ENCODE data around the gene AGAP2.

DNA sequence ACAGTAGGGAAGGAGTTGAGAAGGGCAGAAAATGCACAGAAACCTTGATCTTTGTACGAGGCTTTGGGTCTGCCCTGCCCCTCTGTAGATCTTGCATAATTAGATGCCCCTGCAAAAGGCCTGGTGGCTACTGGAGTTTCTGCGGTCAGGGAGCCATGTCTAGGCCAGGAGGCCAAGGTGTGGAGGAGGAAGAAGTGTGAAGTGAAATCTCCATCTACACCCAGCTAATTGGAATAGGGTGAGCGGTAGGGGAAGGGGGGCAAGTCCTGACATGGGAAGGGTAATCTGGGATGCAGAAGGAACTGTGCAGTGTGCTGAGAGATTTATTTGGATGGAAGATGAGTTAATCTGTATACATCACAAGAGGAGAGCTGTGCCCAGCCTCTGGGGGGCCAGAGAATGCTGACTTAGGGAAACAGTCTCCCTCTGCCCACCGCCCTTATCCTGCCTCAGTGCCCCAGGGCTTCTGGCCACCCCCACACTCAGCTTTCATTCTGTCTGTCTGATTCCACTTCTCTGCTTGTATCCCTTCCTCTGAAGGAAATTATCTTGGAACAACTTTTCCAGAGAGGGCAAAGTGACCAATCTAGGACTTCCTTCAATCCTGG is 23.0 kb upstream of the AGAP2 start:
- TF ChIP-seq, protein P1, sequence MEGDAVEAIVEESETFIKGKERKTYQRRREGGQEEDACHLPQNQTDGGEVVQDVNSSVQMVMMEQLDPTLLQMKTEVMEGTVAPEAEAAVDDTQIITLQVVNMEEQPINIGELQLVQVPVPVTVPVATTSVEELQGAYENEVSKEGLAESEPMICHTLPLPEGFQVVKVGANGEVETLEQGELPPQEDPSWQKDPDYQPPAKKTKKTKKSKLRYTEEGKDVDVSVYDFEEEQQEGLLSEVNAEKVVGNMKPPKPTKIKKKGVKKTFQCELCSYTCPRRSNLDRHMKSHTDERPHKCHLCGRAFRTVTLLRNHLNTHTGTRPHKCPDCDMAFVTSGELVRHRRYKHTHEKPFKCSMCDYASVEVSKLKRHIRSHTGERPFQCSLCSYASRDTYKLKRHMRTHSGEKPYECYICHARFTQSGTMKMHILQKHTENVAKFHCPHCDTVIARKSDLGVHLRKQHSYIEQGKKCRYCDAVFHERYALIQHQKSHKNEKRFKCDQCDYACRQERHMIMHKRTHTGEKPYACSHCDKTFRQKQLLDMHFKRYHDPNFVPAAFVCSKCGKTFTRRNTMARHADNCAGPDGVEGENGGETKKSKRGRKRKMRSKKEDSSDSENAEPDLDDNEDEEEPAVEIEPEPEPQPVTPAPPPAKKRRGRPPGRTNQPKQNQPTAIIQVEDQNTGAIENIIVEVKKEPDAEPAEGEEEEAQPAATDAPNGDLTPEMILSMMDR (IDR thresholded peaks at IDR 0.05; ENCODE audit: insufficient read depth, low read length, poor library complexity, severe bottlenecking) = no peak
- no peak for TF ChIP-seq EZH2phosphoT487 (conservative IDR thresholded peaks at IDR 0.05; ENCODE audit: low read length)

Data from SU-DHL-6 (cell line).